ENCODE measurements around the gene HOXB9.

The HOXB9 gene

DNA sequence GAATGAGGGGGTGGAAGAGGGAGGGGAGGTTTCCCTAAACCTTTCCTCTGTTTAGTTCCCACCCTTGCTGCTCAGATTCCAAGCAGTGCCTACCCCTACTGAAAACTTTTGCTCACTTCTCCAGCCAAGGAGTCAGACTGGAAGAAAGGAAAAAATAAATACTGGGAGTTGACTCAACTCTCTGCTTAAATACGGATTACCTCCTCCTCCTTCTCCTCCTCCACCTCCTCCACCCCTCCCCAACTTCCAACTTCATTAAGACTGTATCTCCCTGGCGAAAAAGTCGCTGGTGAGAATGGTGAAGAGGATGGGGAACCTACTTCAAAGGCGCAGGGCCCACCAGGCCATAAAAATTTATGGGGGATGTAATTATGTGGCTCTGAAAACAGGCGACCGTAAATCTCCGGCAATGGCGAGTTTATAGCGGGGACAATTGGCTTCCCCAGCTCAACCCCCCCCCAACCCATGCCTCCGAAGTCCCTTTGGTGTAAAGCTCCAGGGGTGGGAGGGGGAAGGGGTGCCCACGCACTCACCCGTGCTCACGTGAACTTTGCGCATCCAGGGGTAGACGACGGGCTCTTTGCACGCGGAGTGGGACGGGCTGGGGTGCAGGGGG lies 48.7 kb downstream of the HOXB9 start:
- DNase-seq = peak; percentile 53 to 63
- TF ChIP-seq GATA1 (IDR thresholded peaks at IDR 0.05; ENCODE audit: low read depth, low read length) = no peak
- no peak for TF ChIP-seq POLR2A (IDR thresholded peaks at IDR 0.05; ENCODE audit: low read length)

GRCh38 chr17:48576479-48577309 lies 49.5 kb downstream of the HOXB9 start:
- TF ChIP-seq GATA1 (IDR thresholded peaks at IDR 0.05; ENCODE audit: low read depth, low read length) (no peak), POLR2A (IDR thresholded peaks at IDR 0.05; ENCODE audit: low read length) (peak; percentile 42)
- peak; percentile 70 to 74 for DNase-seq

- no peak for TF ChIP-seq GATA1 (IDR thresholded peaks at IDR 0.05; ENCODE audit: low read depth, low read length)
- TF ChIP-seq POLR2A (IDR thresholded peaks at IDR 0.05; ENCODE audit: low read length) = no peak
- DNase-seq = peak; percentile 44 to 52
These were observed 50.3 kb downstream of the HOXB9 start for GRCh38 chr17:48575673-48576478.

DNA sequence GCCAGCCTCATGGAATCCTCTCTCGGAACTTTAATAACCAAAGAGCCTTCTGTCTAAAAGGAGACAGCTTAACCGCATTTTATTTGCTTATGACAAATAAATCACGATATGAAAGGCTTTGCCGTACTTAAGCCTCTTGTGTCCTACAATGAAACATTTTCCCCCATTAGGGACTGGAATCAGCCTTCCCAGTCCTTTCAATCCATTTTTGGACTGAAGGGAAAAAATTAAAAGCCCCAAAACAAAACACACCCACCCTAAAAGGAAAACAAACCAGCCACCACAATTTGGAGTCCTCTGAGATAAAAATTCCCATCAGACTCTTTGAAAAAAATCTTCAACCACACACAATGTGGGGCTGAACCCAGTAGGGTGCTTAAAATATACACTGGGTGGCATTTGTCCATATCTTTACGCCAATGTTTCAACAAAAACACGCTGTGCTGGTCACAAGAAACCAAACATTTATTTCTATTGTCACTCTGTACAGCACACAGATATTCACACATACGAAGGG lies 51.0 kb downstream of the HOXB9 start:
- TF ChIP-seq GATA1 (IDR thresholded peaks at IDR 0.05; ENCODE audit: low read depth, low read length) (no peak), POLR2A (IDR thresholded peaks at IDR 0.05; ENCODE audit: low read length) (no peak)
- no peak for DNase-seq

- no peak for DNase-seq
- no peak for TF ChIP-seq GATA1 (IDR thresholded peaks at IDR 0.05; ENCODE audit: low read depth, low read length)
- TF ChIP-seq POLR2A (IDR thresholded peaks at IDR 0.05; ENCODE audit: low read length) = no peak
These were observed 51.6 kb downstream of the HOXB9 start for GRCh38 chr17:48574505-48575065.

DNA sequence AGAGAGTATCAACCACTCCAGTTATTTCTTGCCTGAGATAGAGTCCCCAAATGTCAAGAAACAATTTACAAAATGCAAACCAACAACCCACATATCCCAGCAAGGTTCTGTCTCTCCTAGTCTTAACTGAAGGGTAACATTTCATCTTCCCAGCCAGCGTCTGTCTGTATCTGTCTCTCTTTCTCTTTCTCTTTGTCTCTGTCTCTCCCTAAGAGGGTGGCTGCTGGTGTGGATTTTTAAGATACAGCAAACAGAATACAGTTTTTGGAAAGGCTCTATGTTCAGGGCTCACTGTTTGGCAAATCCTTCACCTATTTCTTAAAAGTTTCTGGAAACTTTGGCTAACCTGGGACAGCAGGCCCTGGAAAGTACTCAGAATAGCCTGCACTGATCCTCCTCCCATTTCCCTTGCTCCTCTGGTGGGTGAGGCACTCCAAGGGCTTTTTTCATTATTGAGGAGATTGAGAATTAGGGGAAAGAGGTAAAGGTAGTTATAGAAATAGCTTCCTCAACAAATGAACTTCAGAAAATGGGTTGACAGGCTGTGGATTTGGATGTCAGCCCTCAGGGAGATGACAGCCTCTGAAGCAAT lies 54.2 kb downstream of the HOXB9 start:
- DNase-seq = no peak
- TF ChIP-seq POLR2A (IDR thresholded peaks at IDR 0.05; ENCODE audit: low read length) (no peak), GATA1 (IDR thresholded peaks at IDR 0.05; ENCODE audit: low read depth, low read length) (no peak)

All from erythroblast (primary cell).